ENCODE measurements around the gene SNX2. TPM values are rescaled to one million over a fixed set of nuclear protein-coding genes. Genes with fewer than 3 reads are reported as not detected.

The SNX2 gene
- total RNA-seq, 4 donors from 2014 or later, result 78.6 to 141 (median 118) TPM

DNA sequence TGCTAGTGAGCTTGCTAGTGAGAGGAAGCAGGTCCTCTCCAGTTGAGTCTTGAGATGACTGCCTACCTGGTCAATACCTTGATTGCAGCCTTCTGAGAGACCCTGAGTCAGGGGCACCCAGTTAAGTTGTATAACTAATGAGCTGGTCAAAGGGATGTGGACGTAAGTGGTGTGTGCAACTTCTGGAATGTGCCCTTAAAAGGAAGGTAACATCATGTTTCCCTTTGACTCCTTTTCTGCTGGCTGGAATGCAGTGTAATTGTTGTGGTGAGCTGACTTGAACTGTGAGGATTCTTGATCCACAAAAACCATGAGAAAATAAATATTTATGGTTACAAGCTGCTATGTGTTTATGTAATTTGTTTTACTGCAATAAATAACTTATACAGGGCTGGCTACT lies 2.4 kb upstream of the SNX2 start:
- TF ChIP-seq, protein P1, sequence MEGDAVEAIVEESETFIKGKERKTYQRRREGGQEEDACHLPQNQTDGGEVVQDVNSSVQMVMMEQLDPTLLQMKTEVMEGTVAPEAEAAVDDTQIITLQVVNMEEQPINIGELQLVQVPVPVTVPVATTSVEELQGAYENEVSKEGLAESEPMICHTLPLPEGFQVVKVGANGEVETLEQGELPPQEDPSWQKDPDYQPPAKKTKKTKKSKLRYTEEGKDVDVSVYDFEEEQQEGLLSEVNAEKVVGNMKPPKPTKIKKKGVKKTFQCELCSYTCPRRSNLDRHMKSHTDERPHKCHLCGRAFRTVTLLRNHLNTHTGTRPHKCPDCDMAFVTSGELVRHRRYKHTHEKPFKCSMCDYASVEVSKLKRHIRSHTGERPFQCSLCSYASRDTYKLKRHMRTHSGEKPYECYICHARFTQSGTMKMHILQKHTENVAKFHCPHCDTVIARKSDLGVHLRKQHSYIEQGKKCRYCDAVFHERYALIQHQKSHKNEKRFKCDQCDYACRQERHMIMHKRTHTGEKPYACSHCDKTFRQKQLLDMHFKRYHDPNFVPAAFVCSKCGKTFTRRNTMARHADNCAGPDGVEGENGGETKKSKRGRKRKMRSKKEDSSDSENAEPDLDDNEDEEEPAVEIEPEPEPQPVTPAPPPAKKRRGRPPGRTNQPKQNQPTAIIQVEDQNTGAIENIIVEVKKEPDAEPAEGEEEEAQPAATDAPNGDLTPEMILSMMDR (IDR thresholded peaks at IDR 0.05; ENCODE audit: low read depth), result no peak

DNA sequence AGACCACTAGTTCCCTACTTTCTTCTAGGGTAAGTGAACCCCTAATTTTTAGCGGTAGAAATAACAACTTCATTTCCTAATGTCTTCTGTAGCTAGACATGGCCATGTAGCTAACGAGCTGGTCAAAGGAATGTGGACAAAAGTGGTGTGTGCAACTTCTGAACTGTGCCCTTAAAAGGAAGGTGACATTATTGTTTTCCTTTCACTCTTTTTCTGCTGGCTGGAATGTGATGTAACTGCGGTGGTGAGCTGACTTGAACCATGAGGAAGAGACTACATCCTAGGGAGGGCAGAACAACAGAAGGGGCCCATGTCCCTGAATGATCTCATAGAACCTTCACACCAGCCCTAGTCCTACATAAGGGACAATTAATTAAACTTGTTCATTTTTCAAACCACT lies 1.3 kb upstream of the SNX2 start:
- TF ChIP-seq, protein P1 (IDR thresholded peaks at IDR 0.05; ENCODE audit: low read depth), result no peak

DNA sequence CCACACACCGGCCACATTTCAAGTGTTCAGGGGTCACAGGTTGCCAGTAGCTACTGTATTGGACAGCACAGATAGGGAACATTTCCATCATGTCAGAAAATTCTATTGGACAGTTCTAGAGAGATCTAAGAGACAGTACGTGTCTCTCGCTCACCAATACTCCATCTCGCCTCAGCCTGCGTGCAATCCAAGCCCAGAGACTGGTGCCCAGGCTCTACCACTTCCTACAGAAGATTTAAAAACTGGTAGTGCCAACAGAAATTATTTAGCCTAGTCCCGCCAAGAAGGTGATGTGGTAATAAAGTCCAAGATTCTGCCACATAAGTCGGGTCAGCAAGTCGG lies 390 bp upstream of the SNX2 start:
- TF ChIP-seq, protein P1 (IDR thresholded peaks at IDR 0.05; ENCODE audit: low read depth), result no peak

DNA sequence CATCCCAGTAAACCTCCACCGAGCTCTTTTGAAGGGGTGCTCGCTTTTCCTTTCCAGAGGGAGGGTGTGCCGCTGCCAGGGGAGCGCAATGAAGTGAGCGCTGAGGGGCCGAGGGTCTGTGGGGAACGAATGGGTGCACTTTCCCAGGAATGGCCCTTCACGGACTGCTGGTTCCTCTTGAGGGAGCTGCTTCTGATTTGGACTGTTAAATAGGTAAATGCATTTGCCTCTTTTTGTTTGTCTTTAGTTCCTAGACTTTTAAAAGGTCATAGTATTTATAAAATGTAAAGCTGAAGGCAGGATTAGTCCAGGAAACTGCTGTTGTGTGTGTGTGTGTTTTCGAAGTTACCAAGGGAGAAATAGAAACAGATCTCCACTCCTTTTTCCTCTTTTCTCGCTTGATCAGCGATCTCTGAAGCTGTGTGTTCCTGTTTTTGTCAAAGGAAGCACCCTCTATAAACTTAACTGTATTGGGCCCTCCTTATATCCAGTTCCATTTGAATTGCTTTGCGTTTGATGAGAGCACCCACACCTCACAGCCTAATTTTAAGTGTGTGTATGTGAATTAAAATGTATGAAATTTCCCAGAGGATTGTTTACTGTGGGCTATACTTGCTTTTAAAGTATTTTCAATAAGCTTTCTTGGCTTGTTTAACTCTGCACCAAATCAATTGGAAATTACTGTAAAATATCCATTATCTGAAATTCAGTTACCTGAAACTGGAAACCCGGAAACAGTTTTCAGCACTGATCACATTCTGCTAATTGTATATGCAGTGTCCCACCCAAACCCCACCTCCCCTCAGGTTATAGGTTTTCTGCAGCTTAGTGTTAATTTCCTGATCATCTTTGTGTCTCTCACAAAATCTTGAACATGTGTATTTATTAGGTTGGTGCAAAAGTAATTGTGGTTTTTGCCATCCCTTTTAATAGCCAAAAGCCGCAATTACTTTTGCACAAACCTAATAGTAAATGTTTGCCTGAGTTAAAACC lies 966 bp downstream of the SNX2 start:
- TF ChIP-seq, protein P1 (IDR thresholded peaks at IDR 0.05; ENCODE audit: low read depth), result no peak

DNA sequence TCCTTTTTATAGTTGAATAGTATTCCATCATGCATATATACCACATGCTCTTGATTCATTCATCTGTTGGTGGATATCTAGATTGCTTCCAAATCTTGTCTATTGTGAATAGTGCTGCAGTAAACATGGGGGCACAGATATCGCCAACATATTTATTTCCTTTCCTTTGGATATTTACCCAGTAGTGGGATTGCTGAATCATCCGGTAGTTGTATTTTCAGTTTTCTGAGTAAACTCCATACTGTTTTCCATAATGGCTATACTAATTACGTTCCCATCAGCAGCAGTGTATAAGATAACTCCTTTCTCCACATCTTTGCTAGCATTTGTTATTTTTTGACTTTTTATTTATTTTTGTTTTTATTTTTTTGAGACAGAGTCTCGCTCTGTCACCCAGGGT lies 3.3 kb downstream of the SNX2 start:
- TF ChIP-seq, protein P1 (IDR thresholded peaks at IDR 0.05; ENCODE audit: low read depth), result no peak

DNA sequence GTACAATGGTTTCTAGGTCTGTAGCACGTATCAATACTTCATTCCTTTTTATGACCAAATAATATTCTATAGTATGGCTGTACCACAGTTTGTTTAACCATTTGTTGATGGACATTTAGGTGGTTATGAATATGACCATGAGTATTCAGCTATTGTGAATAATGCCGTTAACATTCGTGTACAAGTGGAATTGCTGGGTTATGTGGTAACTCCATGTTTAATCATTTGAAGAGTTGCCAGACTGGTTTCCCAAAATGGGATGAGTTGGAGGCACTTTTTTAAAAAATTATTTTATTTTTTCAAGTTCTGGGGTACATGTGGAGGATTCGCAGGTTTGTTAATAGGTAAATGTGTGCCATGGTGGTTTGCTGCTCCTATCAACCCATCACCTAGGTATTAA lies 4.6 kb downstream of the SNX2 start:
- TF ChIP-seq, protein P1 (IDR thresholded peaks at IDR 0.05; ENCODE audit: low read depth), result no peak

DNA sequence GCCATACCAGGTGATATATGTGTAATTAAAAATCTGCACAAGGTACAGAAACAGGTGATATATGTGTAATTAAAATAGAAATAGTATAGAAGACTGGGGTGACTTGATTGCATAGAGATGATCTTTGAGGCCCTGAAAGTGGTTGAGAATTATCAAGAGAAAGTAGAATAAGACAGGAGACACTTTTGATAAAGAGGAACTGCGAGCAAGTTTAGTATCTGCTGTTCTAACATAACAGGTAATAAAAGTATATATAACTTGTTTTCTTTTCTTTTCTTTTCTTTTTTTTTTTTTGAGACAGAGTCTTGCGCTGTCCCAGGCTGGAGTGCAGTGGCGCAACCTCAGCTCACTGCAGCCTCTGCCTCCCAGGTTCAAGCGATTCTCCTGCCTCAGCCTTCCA lies 5.4 kb downstream of the SNX2 start:
- TF ChIP-seq, protein P1 (IDR thresholded peaks at IDR 0.05; ENCODE audit: low read depth), result no peak
